HepG2 (cell line): ENCODE data around the gene GGTA1. TPM values are rescaled to one million over a fixed set of nuclear protein-coding genes. Genes with fewer than 3 reads are reported as not detected.

Experiments used
- ATAC-seq: fragments of 200-7000 bp; cut with Tn5 transposase; 3 replicates; pipeline ENCODE4 v1.9.1; 2020; ENCODE audit warnings: mild to moderate bottlenecking, moderate library complexity
- BruUV-seq: library from RNA; stranded (reverse); fragments of 400-500 nt; replicated peaks from 2 replicates; lab custom pipeline; 2021; lab: Mats Ljungman, UMichigan
- CTCF ChIA-PET: fragments of 300-600 bp; formaldehyde crosslinking; extraction: SDS; loops from one replicate; lab custom pipeline; 2021; ENCODE audit warnings: low total read pairs, inconsistent platforms, low intra/inter-chr PET ratio; lab: Yijun Ruan, JAX
- POLR2A ChIA-PET: fragments of 350-600 bp; sonication (Branson Sonifier 250); formaldehyde crosslinking; loops from one replicate; lab custom pipeline; 2020; ENCODE audit warnings: antibody characterized with exemption, inconsistent platforms; lab: Yijun Ruan, JAX
- DNase-seq: peaks from one replicate; pipeline ENCODE4 v3.0.0-alpha.2; 2015; ENCODE audit warnings: low spot score
- FAIRE-seq: peaks from 3 replicates; lab custom pipeline; 2011; peaks lifted over from hg19 to GRCh38; lab: Jason Lieb, UNC
- H2AFZ ChIP-seq: one replicate; pipeline ENCODE4 v1.6.1; 2011; ENCODE audit warnings: low read length, inconsistent platforms
- H3K27ac ChIP-seq: fragments of 300-600 bp; 3 replicates; pipeline ENCODE4 v1.8.0; 2011; ENCODE audit warnings: mixed run types, mild to moderate bottlenecking, mixed read lengths, low read length, inconsistent platforms; ENCODE audit not compliant: insufficient read depth; ENCODE audit errors: extremely low read length
- H3K27me3 ChIP-seq, 2 experiments: fragments of 200-600 bp in 1 of 2; 2 replicates in 1 of 2; 3 replicates in 1 of 2; pipeline versions ENCODE4 v1.6.0 to v1.8.0; 2011; ENCODE audit warnings: low read length in 2 of 2, mild to moderate bottlenecking in 2 of 2, moderate library complexity in 2 of 2, inconsistent platforms in 1 of 2; ENCODE audit not compliant: insufficient read depth in 2 of 2, control insufficient read depth in 1 of 2
- H3K36me3 ChIP-seq, 2 experiments: fragments of 200-600 bp in 1 of 2; replicated peaks in 1 of 2; 2 replicates in 1 of 2; 3 replicates in 1 of 2; pipeline versions ENCODE4 v1.5.1 to v1.8.0; 2011; ENCODE audit warnings: low read length in 2 of 2, inconsistent platforms in 1 of 2; ENCODE audit not compliant: insufficient read depth in 2 of 2, control insufficient read depth in 1 of 2
- H3K4me1 ChIP-seq: 2 replicates; pipeline ENCODE4 v1.5.1; 2012; ENCODE audit warnings: low read length, inconsistent platforms; ENCODE audit not compliant: insufficient read depth
- H3K4me2 ChIP-seq: 2 replicates; pipeline ENCODE4 v1.6.0; 2011; ENCODE audit warnings: low read depth, low read length, inconsistent platforms
- H3K4me3 ChIP-seq, 3 experiments: fragments of 200-600 bp in 1 of 3; sonication (generic), shearing (Covaris generic) in 1 of 3; replicated peaks in 1 of 3; 2 replicates each; pipeline ENCODE4 v1.5.1; 2011 to 2016; ENCODE audit warnings: low read length in 3 of 3, inconsistent platforms in 2 of 3, low read depth in 2 of 3, mild to moderate bottlenecking in 2 of 3, control low read depth in 1 of 3, mixed read lengths in 1 of 3; ENCODE audit not compliant: insufficient read depth in 1 of 3
- H3K79me2 ChIP-seq: one replicate; pipeline ENCODE4 v1.6.1; 2011; ENCODE audit warnings: low read length, inconsistent platforms; ENCODE audit not compliant: insufficient read depth
- H3K9ac ChIP-seq: 2 replicates; pipeline ENCODE4 v1.6.0; 2011; ENCODE audit warnings: mild to moderate bottlenecking, low read depth, low read length, inconsistent platforms; ENCODE audit not compliant: insufficient read depth
- H3K9me3 ChIP-seq: 2 replicates; pipeline ENCODE4 v1.5.1; 2012; ENCODE audit warnings: mild to moderate bottlenecking, low read length
- H4K20me1 ChIP-seq: 2 replicates; pipeline ENCODE4 v1.6.0; 2011; ENCODE audit warnings: inconsistent platforms, mild to moderate bottlenecking, low read length, moderate library complexity; ENCODE audit not compliant: insufficient read depth
- ARID3A ChIP-seq: IDR thresholded peaks from 2 replicates; pipeline ENCODE4 v1.6.1; 2012; ENCODE audit warnings: low read depth, low read length, improper control_type of control experiment
- ATF5 ChIP-seq: sonication (generic); formaldehyde crosslinking; IDR thresholded peaks from 2 replicates; pipeline ENCODE4 v1.4.0; 2020; ENCODE audit warnings: mild to moderate bottlenecking, low read depth, missing genetic modification reagents
- CBX2 ChIP-seq, 2 experiments: fragments of 200-600 bp in 1 of 2; sonication (generic); formaldehyde crosslinking in 1 of 2; IDR thresholded peaks; 2 replicates each; pipeline versions ENCODE4 v1.7.0 to v1.8.1; 2018 to 2022; ENCODE audit warnings: low read depth in 2 of 2, low read length in 1 of 2, mild to moderate bottlenecking in 1 of 2, missing genetic modification reagents in 1 of 2
- CHD4 ChIP-seq: fragments of 200-600 bp; sonication (generic); IDR thresholded peaks from 2 replicates; pipeline ENCODE4 v1.7.0; 2017; ENCODE audit warnings: mild to moderate bottlenecking, low read length, borderline replicate concordance
- ELF4 ChIP-seq: sonication (generic); formaldehyde crosslinking; IDR thresholded peaks from 2 replicates; pipeline ENCODE4 v1.5.0; 2020; ENCODE audit warnings: missing genetic modification reagents, mild to moderate bottlenecking, moderate library complexity, borderline replicate concordance
- GTF2F1 ChIP-seq: fragments of 150-350 bp; IDR thresholded peaks from 2 replicates; pipeline ENCODE4 v1.6.1; 2014; ENCODE audit warnings: low read length
- IKZF1 ChIP-seq: fragments of 450-650 bp; IDR thresholded peaks from 2 replicates; pipeline ENCODE4 v1.7.1; 2016
- MBD4 ChIP-seq: IDR thresholded peaks from 2 replicates; pipeline ENCODE4 v1.6.1; 2012; ENCODE audit warnings: low read length, inconsistent platforms, borderline replicate concordance
- SALL1 ChIP-seq: sonication (generic); formaldehyde crosslinking; IDR thresholded peaks from 2 replicates; pipeline ENCODE4 v1.8.0; 2022; ENCODE audit warnings: mild to moderate bottlenecking, missing genetic modification reagents
- SPEN ChIP-seq: sonication (generic); formaldehyde crosslinking; IDR thresholded peaks from 2 replicates; pipeline ENCODE4 v1.5.1; 2020; ENCODE audit warnings: low read depth, mild to moderate bottlenecking, missing genetic modification reagents
- STAT5B ChIP-seq: sonication (generic); formaldehyde crosslinking; IDR thresholded peaks from 2 replicates; pipeline ENCODE4 v1.4.0; 2020; ENCODE audit warnings: missing genetic modification reagents
- TERF1 ChIP-seq: sonication (generic); formaldehyde crosslinking; IDR thresholded peaks from 2 replicates; pipeline ENCODE4 v1.8.0; 2022; ENCODE audit warnings: mild to moderate bottlenecking, missing genetic modification reagents, moderate library complexity
- ZBTB26 ChIP-seq: IDR thresholded peaks from 2 replicates; pipeline ENCODE4 v1.6.1; 2016; ENCODE audit warnings: missing compliant biosample characterization, missing genetic modification reagents, borderline replicate concordance
- ZNF260 ChIP-seq: sonication (generic); formaldehyde crosslinking; IDR thresholded peaks from 2 replicates; pipeline ENCODE4 v1.4.0; 2020; ENCODE audit warnings: missing genetic modification reagents, low read depth, mild to moderate bottlenecking, borderline replicate concordance
- ZNF598 ChIP-seq: sonication (generic); formaldehyde crosslinking; IDR thresholded peaks from 2 replicates; pipeline ENCODE4 v1.5.1; 2020; ENCODE audit warnings: mild to moderate bottlenecking, missing genetic modification reagents, borderline replicate concordance
- ZNF770 ChIP-seq: sonication (generic); formaldehyde crosslinking; IDR thresholded peaks from 2 replicates; pipeline ENCODE4 v1.5.0; 2020; ENCODE audit warnings: mild to moderate bottlenecking, missing genetic modification reagents
- WGBS: methylation state at CpG from one replicate; pipeline ENCODE4 v1.1.6; 2017; ENCODE audit warnings: low lambda C conversion rate; 5-methylcytosine and 5-hydroxymethylcytosine counted together
- in situ Hi-C: cut with HindIII; loops from 2 replicates; pipeline ENCODE4 v1.10.0; 2017; ENCODE audit warnings: low pct_unique_long_range_greater_than_20kb; ENCODE audit not compliant: extremely low pct_ligation_motif_present
- intact Hi-C: fragments of 100-400 bp; cut with micrococcal nuclease; formaldehyde crosslinking; loops from one replicate; pipeline ENCODE4 v1.10.0; 2022; ENCODE audit not compliant: unreplicated experiment
- polyA plus RNA-seq, 8 experiments: library from polyadenylated mRNA; depleted of rRNA in 3 of 8; stranded (reverse) in 7 of 8; unstranded in 1 of 8; fragments of >200 nt; fragmentation: Illumina TruSeq in 4 of 8; extraction: Trizol in 4 of 8; gene quantifications; 2 replicates each; pipeline versions ENCODE4 v1.2.1 to v1.2.3, GENCODE V29; 2011 to 2016; ENCODE audit warnings: low read depth in 4 of 8, missing spikeins in 1 of 8, mixed read lengths in 1 of 8; ENCODE audit not compliant: insufficient read depth in 1 of 8
- total RNA-seq, 5 experiments: library from RNA; depleted of rRNA; stranded (reverse); fragments of >200 nt; fragmentation: Illumina TruSeq; extraction: Trizol; gene quantifications; 2 replicates each; pipeline ENCODE4 v1.2.3, GENCODE V29; 2016; ENCODE audit warnings: low read depth in 1 of 5

GGTA1 gene
- total and polyA plus RNA-seq, 2 of the 13 experiments (the other 11 are each of a cell fraction or from before 2014, with no cell fraction given) = not detected

- no peaks in the 10 kb centered on the region for H3K4me1 ChIP-seq
- no peaks in the 10 kb centered on the region for H3K9me3 ChIP-seq
- H4K20me1 ChIP-seq = no peaks in the 10 kb centered on the region
- intact Hi-C loops (no loop called here), in situ Hi-C loops (no loop called here)
- no peaks in the 10 kb centered on the region for H3K79me2 ChIP-seq
- no peak overlapping the region for H3K27ac ChIP-seq
- H2AFZ ChIP-seq = no peak overlapping the region
- WGBS = 25% methylated on average over 9 of the region's 10 CpGs
- no peak overlapping the region for H3K4me2 ChIP-seq
- no peak overlapping the region for H3K4me3 ChIP-seq
- BruUV-seq = no TSS peak
- H3K27me3 ChIP-seq = peaks cover 9 to 60% of the 10 kb centered on the region in 2 experiments; a peak in 4 of 5 replicates
- DNase-seq (no peak), FAIRE-seq (no peak), ATAC-seq (no peak)
- ChIA-PET CTCF (no interaction called here), POLR2A (no interaction called here)
- no peaks in the 10 kb centered on the region for H3K36me3 ChIP-seq
- H3K9ac ChIP-seq = no peak overlapping the region
- no peak for TF ChIP-seq TERF1 (CRISPR knock-in tag)
- TF ChIP-seq GTF2F1 = no peak
- TF ChIP-seq ZNF260 (CRISPR knock-in tag) = no peak
- TF ChIP-seq ZNF770 (CRISPR knock-in tag) = no peak
- no peak for TF ChIP-seq ZBTB26 (CRISPR knock-in tag)
- TF ChIP-seq ATF5 (CRISPR knock-in tag) = no peak
- no peak for TF ChIP-seq ELF4 (CRISPR knock-in tag)
- TF ChIP-seq ARID3A = no peak
- no peak for TF ChIP-seq SPEN (CRISPR knock-in tag)
- no peak for TF ChIP-seq ZNF598 (CRISPR knock-in tag)
- no peak for TF ChIP-seq CBX2 (IDR thresholded peaks at IDR 0.05; ENCODE audit: low read depth, low read length)
- TF ChIP-seq CBX2 (CRISPR knock-in tag; IDR thresholded peaks at IDR 0.05; ENCODE audit: low read depth) = no peak
- TF ChIP-seq SALL1 (CRISPR knock-in tag) = no peak
- no peak for TF ChIP-seq CHD4
- TF ChIP-seq MBD4 = no peak
- no peak for TF ChIP-seq STAT5B (CRISPR knock-in tag)
- TF ChIP-seq IKZF1 = no peak
Measured at GRCh38 chr9:121474231-121474947, 25.3 kb downstream of the GGTA1 start.
